Measurements from ENCODE around the gene MSMB.

- no peak for TF ChIP-seq CTCF (conservative IDR thresholded peaks at IDR 0.05; ENCODE audit: low read depth, low read length)
- no peak for TF ChIP-seq EZH2 (IDR thresholded peaks at IDR 0.05; ENCODE audit: borderline replicate concordance, low read depth, low read length, poor library complexity, severe bottlenecking)
Observed at GRCh38 chr10:46035923-46036849, 9.9 kb downstream of the MSMB start.

Data from A673 (cell line).